ENCODE data around the gene NPHS1.
A peak's percentile ranks its signal among the peaks of the same experiment; 100 is the strongest.

NPHS1 gene

DNA sequence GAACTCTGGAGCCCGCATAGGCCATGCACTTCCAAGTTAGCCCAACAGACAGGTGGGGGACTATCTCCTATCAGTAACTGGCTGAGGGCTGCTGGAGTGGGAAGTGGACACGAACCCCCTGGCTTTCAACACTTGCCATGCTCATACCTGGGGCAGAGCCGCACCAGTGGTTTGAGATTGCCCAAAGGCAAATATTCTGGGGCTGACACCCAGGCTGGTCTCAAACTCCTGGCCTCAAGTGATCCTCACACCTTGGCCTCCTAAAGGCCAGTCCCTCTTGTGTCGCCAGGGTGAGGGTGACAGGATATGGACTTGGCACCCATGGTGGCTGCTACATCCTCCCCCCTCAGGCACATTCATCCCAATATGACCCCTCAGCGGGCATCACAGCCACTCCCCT is 34.9 kb upstream of the NPHS1 start:
- TF ChIP-seq CTCF (IDR thresholded peaks at IDR 0.05; ENCODE audit: insufficient read depth, low read depth, low read length, missing control alignments) = no peak
- no peak for DNase-seq (ENCODE audit: low read depth)
- no peak overlapping the region for H3K4me3 ChIP-seq (ENCODE audit: low read depth, low read length)

DNA sequence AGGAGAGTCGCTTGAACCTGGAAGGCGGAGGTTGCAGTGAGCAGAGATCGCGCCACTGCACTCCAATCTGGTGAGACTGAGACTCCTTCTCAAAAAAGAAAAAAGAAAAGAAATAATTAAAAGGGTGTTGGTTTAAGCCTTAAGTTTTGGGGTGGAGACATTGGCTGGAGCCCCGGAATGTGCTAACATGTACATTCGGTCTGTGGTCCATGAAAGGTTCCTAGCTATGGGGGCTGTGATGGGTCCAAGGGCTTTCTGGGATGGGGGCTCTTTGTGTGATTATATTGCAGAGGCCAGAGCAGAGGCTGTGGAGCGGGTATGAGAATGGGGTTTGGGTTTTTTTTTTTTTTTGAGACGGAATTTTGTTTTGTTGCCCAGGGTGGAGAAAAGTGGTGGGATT is 33.6 kb upstream of the NPHS1 start:
- no peak overlapping the region for H3K4me3 ChIP-seq (ENCODE audit: low read depth, low read length)
- no peak for TF ChIP-seq CTCF (IDR thresholded peaks at IDR 0.05; ENCODE audit: insufficient read depth, low read depth, low read length, missing control alignments)
- DNase-seq (ENCODE audit: low read depth) = no peak

- no peak for DNase-seq (ENCODE audit: low read depth)
- no peak for TF ChIP-seq CTCF (IDR thresholded peaks at IDR 0.05; ENCODE audit: insufficient read depth, low read depth, low read length, missing control alignments)
- H3K4me3 ChIP-seq (ENCODE audit: low read depth, low read length) = no peak overlapping the region
These were observed 33.0 kb upstream of the NPHS1 start for GRCh38 chr19:35885225-35885738.

DNA sequence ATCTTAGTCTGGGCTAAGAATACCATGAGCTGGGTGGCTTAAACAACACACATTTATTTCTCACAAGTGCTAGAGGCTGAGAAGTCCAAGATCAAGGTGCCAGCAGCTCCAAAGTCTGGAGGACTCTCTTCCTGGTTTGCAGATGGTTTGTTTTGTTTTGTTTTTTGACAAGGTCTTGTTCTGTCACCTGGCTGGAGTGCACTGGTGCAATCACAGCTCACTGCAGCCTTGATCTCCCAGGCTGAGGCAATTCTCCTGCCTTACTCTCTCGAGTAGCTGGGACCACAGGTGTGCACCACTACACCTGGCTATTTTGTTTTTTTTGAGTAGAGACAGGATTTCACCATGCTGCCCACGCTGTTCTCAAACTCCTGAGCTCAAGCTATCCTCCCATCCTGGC is 31.6 kb upstream of the NPHS1 start:
- no peak for TF ChIP-seq CTCF (IDR thresholded peaks at IDR 0.05; ENCODE audit: insufficient read depth, low read depth, low read length, missing control alignments)
- H3K4me3 ChIP-seq (ENCODE audit: low read depth, low read length) = no peak overlapping the region
- no peak for DNase-seq (ENCODE audit: low read depth)

DNA sequence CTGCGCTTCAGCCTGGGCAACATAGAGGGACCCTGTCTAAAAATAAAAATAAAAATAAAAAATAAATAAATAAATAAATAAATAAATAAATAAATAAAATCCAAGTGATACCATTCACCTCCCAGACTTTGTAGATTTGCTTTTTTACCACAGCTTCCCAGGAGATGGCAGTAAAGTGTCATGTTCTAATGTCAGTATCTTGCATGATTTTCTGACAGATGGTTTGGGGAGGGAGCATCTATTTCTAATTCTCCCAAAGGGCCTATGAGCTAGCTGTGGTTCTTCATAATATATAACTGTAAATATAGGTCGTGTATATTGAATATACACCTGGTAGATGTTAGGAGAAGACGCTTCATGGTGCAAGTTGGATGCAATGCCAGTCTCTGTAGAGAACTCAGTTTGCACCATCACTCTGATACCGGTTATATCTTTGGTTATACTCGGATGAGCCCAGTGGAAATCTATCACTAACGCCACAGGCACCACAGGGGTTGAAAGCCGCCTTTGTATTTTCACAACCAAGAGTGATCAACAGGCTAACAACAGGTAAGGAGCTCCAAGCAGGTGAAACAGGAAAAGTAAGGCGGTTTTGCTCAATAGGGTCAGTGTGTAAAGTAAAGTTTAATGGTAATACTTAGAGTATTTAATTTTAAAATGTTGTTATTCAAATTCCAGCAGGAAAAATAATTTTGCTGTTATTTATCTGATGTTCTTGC is 30.0 kb upstream of the NPHS1 start:
- TF ChIP-seq CTCF (IDR thresholded peaks at IDR 0.05; ENCODE audit: insufficient read depth, low read depth, low read length, missing control alignments) = peak; percentile 53
- H3K4me3 ChIP-seq (ENCODE audit: low read depth, low read length) = no peak overlapping the region
- peak; percentile 74 for DNase-seq (ENCODE audit: low read depth)

DNA sequence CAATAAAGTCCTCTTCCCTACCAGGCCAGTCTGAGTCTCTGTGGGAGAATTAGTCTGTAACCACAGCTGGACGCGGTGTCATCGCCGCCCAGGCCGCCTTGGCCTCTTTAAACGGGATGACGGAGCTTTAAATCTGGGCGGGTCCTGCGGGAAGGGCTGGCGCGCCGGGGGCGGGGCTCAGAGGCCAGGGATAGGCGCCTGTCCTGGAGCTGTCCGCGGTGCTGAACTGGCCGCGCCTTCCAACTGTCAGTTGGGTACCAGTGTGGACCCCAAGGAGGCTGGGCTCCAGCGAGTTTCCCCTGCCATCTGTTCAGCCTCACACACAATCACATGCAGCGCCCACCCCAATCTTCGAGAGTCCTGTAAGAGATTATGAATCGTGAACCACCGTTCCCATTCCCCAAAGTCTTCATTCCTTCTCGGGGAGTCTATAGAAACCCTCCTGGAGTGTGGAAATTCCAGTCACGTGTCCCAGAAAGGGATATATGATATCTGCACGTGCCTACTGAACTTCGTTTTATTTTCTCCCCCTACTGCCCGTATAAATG is 27.5 kb upstream of the NPHS1 start:
- TF ChIP-seq CTCF (IDR thresholded peaks at IDR 0.05; ENCODE audit: insufficient read depth, low read depth, low read length, missing control alignments) = no peak
- peak; percentile 84 for DNase-seq (ENCODE audit: low read depth)

More for the DNA sequence above, 27.5 kb upstream of the NPHS1 start:
- H3K4me3 ChIP-seq (ENCODE audit: low read depth, low read length) = no peak overlapping the region
